ENCODE measurements around the gene PLA2G2C.

- TF ChIP-seq CTCF (IDR thresholded peaks at IDR 0.05) (peak; percentile 93 to 97 (median 94)), POLR2A (IDR thresholded peaks at IDR 0.05) (no peak)
Observed at GRCh38 chr1:20151906-20152598, 34.3 kb downstream of the PLA2G2C start.
